Neural progenitor cell (in vitro differentiated cells): ENCODE results near the gene RNU11. TPM values are rescaled to one million over a fixed set of nuclear protein-coding genes. Genes with fewer than 3 reads are reported as not detected.
"Not testable (repeated sequence)": the region's sequence is repeated elsewhere in the genome, so short reads cannot be mapped to it uniquely, and the experiment has no call there.

Source experiments
- DNase-seq: peaks from one replicate; pipeline ENCODE4 v3.0.0-alpha.2; 2016; ENCODE audit warnings: low spot score
- H2AFZ ChIP-seq: fragments of 200-600 bp; sonication (generic); replicated peaks from 2 replicates; pipeline ENCODE4 v1.6.1; 2016; ENCODE audit warnings: antibody characterized with exemption
- H3F3A ChIP-seq: fragments of 200-600 bp; sonication (generic); 2 replicates; pipeline ENCODE4 v1.6.1; 2016; ENCODE audit warnings: antibody characterized with exemption, low read depth
- H3K27ac ChIP-seq: fragments of 200-600 bp; sonication (generic); 2 replicates; pipeline ENCODE4 v1.5.1; 2016; ENCODE audit warnings: mild to moderate bottlenecking
- H3K27me3 ChIP-seq: fragments of 200-600 bp; sonication (generic); 2 replicates; pipeline ENCODE4 v1.6.1; 2016; ENCODE audit warnings: mild to moderate bottlenecking, moderate library complexity
- H3K36me3 ChIP-seq: fragments of 200-600 bp; sonication (generic); 2 replicates; pipeline ENCODE4 v1.5.1; 2016
- H3K4me1 ChIP-seq: fragments of 200-600 bp; sonication (generic); 2 replicates; pipeline ENCODE4 v1.6.1; 2016; ENCODE audit warnings: mixed run types
- H3K4me2 ChIP-seq: fragments of 200-600 bp; sonication (generic); 2 replicates; pipeline ENCODE4 v1.6.1; 2016
- H3K4me3 ChIP-seq: fragments of 200-600 bp; sonication (generic); 2 replicates; pipeline ENCODE4 v1.5.1; 2016
- H3K79me2 ChIP-seq: fragments of 200-600 bp; sonication (generic); 2 replicates; pipeline ENCODE4 v1.6.1; 2016; ENCODE audit warnings: low read depth
- H3K9ac ChIP-seq: fragments of 200-600 bp; sonication (generic); 2 replicates; pipeline ENCODE4 v1.6.1; 2016
- H3K9me3 ChIP-seq: fragments of 200-600 bp; sonication (generic); 2 replicates; pipeline ENCODE4 v1.5.1; 2016; ENCODE audit warnings: low read depth
- H4K20me1 ChIP-seq: fragments of 200-600 bp; sonication (generic); 2 replicates; pipeline ENCODE4 v1.6.1; 2016; ENCODE audit warnings: low read depth
- H3K27ac Mint-ChIP-seq: 3 replicates; pipeline ENCODE4 v1.8.0; 2021; ENCODE audit warnings: mixed read lengths
- H3K27me3 Mint-ChIP-seq: 2 replicates; pipeline ENCODE4 v1.8.0; 2022; ENCODE audit warnings: low read depth, mild to moderate bottlenecking, inconsistent platforms, moderate library complexity, mixed read lengths; ENCODE audit not compliant: insufficient read depth
- H3K36me3 Mint-ChIP-seq: 3 replicates; pipeline ENCODE4 v1.8.0; 2021; ENCODE audit warnings: mixed read lengths
- H3K4me1 Mint-ChIP-seq: 3 replicates; pipeline ENCODE4 v1.8.0; 2021; ENCODE audit warnings: mixed read lengths
- H3K4me3 Mint-ChIP-seq: 3 replicates; pipeline ENCODE4 v1.8.0; 2021; ENCODE audit warnings: mild to moderate bottlenecking, moderate library complexity, mixed read lengths
- H3K9me3 Mint-ChIP-seq: 3 replicates; pipeline ENCODE4 v1.8.0; 2020; ENCODE audit warnings: mixed read lengths
- EZH2 ChIP-seq: fragments of 200-600 bp; sonication (generic); IDR thresholded peaks from 2 replicates; pipeline ENCODE4 v1.6.1; 2017; ENCODE audit warnings: antibody characterized with exemption, mild to moderate bottlenecking, moderate library complexity
- EZH2phosphoT487 ChIP-seq: fragments of 200-600 bp; sonication (generic); IDR thresholded peaks from 2 replicates; pipeline ENCODE4 v1.6.1; 2017; ENCODE audit warnings: antibody characterized with exemption
- total RNA-seq: library from RNA; depleted of rRNA; stranded (reverse); fragments of >200 nt; gene quantifications from 2 replicates; pipeline ENCODE4 v1.2.3, GENCODE V29; 2015; ENCODE audit warnings: low replicate concordance
- TF ChIP-seq, protein P1 (sequence below): fragments of 200-600 bp; sonication (generic); IDR thresholded peaks from 2 replicates; pipeline ENCODE4 v1.5.1; 2017; ENCODE audit warnings: antibody characterized with exemption, mild to moderate bottlenecking

The RNU11 gene
- total RNA-seq, 1 donor from 2014 or later = not detected

- Histone ChIP-seq H3K9me3 (no peaks in the 10 kb centered on the region), H3K4me1 (peaks cover 13% of the 10 kb centered on the region), H3K79me2 (peaks cover 42% of the 10 kb centered on the region), H3F3A (peaks cover 45% of the 10 kb centered on the region), H3K4me2 (peak within 1 kb of the TSS; percentile 80), H2AFZ (peak within 1 kb of the TSS; percentile 85), H3K36me3 (no peaks in the 10 kb centered on the region), H3K27ac (peak within 1 kb of the TSS; percentile 97), H3K4me3 (peak within 1 kb of the TSS; percentile 100), H4K20me1 (no peaks in the 10 kb centered on the region), H3K9ac (peak within 1 kb of the TSS; percentile 90), H3K27me3 (no peaks in the 10 kb centered on the region)
- no peaks in the 10 kb centered on the region for H3K9me3 Mint-ChIP-seq
- H3K36me3 Mint-ChIP-seq = no peaks in the 10 kb centered on the region
- H3K27ac Mint-ChIP-seq = peak within 1 kb of the TSS; percentile 98
- peaks cover 17% of the 10 kb centered on the region for H3K4me1 Mint-ChIP-seq
- peaks cover 6% of the 10 kb centered on the region for H3K27me3 Mint-ChIP-seq
- TF ChIP-seq EZH2 (no peak), EZH2phosphoT487 (no peak)
- TF ChIP-seq, protein P1, sequence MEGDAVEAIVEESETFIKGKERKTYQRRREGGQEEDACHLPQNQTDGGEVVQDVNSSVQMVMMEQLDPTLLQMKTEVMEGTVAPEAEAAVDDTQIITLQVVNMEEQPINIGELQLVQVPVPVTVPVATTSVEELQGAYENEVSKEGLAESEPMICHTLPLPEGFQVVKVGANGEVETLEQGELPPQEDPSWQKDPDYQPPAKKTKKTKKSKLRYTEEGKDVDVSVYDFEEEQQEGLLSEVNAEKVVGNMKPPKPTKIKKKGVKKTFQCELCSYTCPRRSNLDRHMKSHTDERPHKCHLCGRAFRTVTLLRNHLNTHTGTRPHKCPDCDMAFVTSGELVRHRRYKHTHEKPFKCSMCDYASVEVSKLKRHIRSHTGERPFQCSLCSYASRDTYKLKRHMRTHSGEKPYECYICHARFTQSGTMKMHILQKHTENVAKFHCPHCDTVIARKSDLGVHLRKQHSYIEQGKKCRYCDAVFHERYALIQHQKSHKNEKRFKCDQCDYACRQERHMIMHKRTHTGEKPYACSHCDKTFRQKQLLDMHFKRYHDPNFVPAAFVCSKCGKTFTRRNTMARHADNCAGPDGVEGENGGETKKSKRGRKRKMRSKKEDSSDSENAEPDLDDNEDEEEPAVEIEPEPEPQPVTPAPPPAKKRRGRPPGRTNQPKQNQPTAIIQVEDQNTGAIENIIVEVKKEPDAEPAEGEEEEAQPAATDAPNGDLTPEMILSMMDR = no peak
- peak; percentile 98 for DNase-seq
- H3K4me3 Mint-ChIP-seq = peak within 1 kb of the TSS; percentile 93
Observed at GRCh38 chr1:28668191-28668955, 20.0 kb downstream of the RNU11 start, which contains the start of gene GMEB1. GMEB1 (plus strand) TSS chr1:28668784; CDS start chr1:28683613, 14,829 bp downstream.

GRCh38 chr1:28668956-28669723 lies 20.7 kb downstream of the RNU11 start:
- H3K4me3 ChIP-seq = peak overlapping the region; percentile 100
- Mint-ChIP-seq H3K36me3 (no peaks in the 10 kb centered on the region), H3K27me3 (peaks cover 6% of the 10 kb centered on the region), H3K4me1 (peaks cover 14% of the 10 kb centered on the region), H3K9me3 (no peaks in the 10 kb centered on the region), H3K4me3 (peak overlapping the region; percentile 91), H3K27ac (peak overlapping the region; percentile 6)
- H3K36me3 ChIP-seq = no peaks in the 10 kb centered on the region
- H3K27me3 ChIP-seq = no peaks in the 10 kb centered on the region
- H3K27ac ChIP-seq = peak overlapping the region; percentile 97
- H3K4me1 ChIP-seq = peaks cover 7% of the 10 kb centered on the region
- no peaks in the 10 kb centered on the region for H4K20me1 ChIP-seq
- no peak for TF ChIP-seq EZH2phosphoT487
- TF ChIP-seq, protein P1 = no peak
- TF ChIP-seq EZH2 = no peak
- DNase-seq = peak; percentile 64
- no peaks in the 10 kb centered on the region for H3K9me3 ChIP-seq
- peak overlapping the region; percentile 80 for H3K4me2 ChIP-seq
- peaks cover 43% of the 10 kb centered on the region for H3F3A ChIP-seq
- H2AFZ ChIP-seq = no peak overlapping the region
- peaks cover 48% of the 10 kb centered on the region for H3K79me2 ChIP-seq
- H3K9ac ChIP-seq = peak overlapping the region; percentile 90

DNA sequence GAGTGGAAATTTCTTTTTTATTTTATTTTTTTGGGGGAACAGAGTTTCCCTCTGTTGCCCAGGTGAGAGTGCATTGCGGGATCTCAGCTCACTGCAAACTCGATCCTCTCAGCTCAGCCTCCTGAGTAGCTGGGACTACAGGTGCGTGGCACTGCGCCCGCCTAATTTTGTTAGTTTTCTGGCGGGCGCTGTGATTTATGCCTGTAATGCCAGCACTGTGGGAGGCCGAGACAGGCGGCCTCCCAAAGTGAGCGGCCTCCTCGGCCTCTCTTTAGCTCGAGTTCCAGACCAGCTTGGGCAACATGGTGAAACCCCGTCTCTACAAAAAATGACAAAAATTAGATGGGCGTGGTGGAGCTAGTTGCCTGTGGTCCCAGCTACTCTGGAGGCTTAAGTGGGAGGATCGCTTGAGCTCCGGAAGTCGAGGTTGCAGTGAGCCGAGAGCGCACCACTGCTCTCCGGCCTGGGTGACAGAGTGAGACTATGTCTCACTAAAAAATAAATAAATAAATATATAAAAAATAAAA lies 22.9 kb downstream of the RNU11 start:
- Mint-ChIP-seq H3K27me3 (peaks cover 6% of the 10 kb centered on the region), H3K4me3 (no peak overlapping the region), H3K4me1 (peaks cover 14% of the 10 kb centered on the region), H3K9me3 (no peaks in the 10 kb centered on the region), H3K27ac (no peak overlapping the region), H3K36me3 (peaks cover 5% of the 10 kb centered on the region)
- Histone ChIP-seq H4K20me1 (no peaks in the 10 kb centered on the region), H3K27me3 (no peaks in the 10 kb centered on the region), H3K4me1 (peaks cover 6% of the 10 kb centered on the region), H2AFZ (no peak overlapping the region), H3K9me3 (no peaks in the 10 kb centered on the region), H3F3A (peaks cover 43% of the 10 kb centered on the region), H3K4me2 (no peak overlapping the region), H3K36me3 (no peaks in the 10 kb centered on the region), H3K79me2 (peaks cover 52% of the 10 kb centered on the region), H3K9ac (no peak overlapping the region), H3K27ac (no peak overlapping the region), H3K4me3 (no peak overlapping the region)
- no peak for DNase-seq
- TF ChIP-seq EZH2phosphoT487 (no peak), EZH2 (no peak)
- TF ChIP-seq, protein P1 = no peak

DNA sequence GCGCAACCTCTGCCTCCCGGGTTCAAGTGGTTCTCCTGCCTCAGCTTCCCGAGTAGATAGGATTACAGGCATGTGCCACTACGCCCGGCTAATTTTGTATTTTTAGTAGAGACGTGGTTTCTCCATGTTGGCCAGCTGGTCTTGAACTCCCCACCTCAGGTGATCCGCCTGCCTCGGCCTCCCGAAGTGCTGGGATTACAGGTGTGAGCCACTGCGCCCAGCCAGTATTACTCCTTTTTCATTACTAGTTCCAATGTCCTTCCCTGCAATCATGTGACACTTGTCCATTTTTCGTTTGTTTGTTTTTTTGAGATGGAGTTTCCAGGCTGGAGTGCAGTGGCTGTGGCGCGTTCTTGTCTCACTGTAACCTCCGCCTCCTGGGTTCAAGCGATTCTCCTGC lies 24.6 kb downstream of the RNU11 start:
- H3K9ac ChIP-seq, H3K4me2 ChIP-seq, H3K36me3 ChIP-seq, H3K4me3 ChIP-seq, H3K27ac Mint-ChIP-seq, H2AFZ ChIP-seq, H3K9me3 ChIP-seq, H3K27ac ChIP-seq, H3K4me3 Mint-ChIP-seq, H3K36me3 Mint-ChIP-seq, DNase-seq, H4K20me1 ChIP-seq, H3K27me3 ChIP-seq, H3K4me1 ChIP-seq, H3K27me3 Mint-ChIP-seq, H3K9me3 Mint-ChIP-seq: not testable (repeated sequence)
- Histone ChIP-seq H3K79me2 (peaks cover 62% of the 10 kb centered on the region), H3F3A (peaks cover 31% of the 10 kb centered on the region)
- peaks cover 13% of the 10 kb centered on the region for H3K4me1 Mint-ChIP-seq
